Measurements from ENCODE around the gene METAP1. TPM values are rescaled to one million over a fixed set of nuclear protein-coding genes. Genes with fewer than 3 reads are reported as not detected.
"Not testable (repeated sequence)": the region's sequence is repeated elsewhere in the genome, so short reads cannot be mapped to it uniquely, and the experiment has no call there.

METAP1 gene
- total RNA-seq, 2 donors from 2014 or later, result 37.2 to 40.1 TPM

DNA sequence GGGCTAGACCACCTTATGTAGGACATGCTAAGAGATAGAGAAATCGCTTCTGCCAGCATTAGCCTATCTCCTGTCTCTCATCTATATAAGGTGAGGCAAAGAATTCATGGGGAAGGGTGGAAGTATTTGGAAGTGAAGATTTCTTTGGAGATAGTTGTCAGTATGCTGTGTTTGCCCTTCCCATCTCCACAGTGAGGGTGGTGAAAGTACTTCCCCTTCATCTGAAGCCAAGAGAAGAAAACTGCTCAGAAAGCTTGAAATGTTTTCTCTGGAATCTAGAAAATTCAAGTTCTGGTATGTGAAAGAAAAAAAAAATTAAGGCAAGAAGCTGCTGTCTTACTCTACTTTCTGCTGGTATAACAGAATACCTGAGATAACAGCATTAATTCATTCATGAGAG is 105.4 kb downstream of the METAP1 start:
- no peaks in the 10 kb centered on the region for H3K9me3 ChIP-seq (ENCODE audit: control insufficient read depth, low read length, poor library complexity, severe bottlenecking)
- no peak for ATAC-seq
- Mint-ChIP-seq H3K27me3 (no peaks in the 10 kb centered on the region), H3K4me1 (peaks cover 5% of the 10 kb centered on the region), H3K27ac (no peak overlapping the region), H3K36me3 (ENCODE audit: low read depth) (peaks cover 4% of the 10 kb centered on the region), H3K4me3 (no peak overlapping the region)
- no peak for DNase-seq

- Mint-ChIP-seq H3K27me3 (no peaks in the 10 kb centered on the region), H3K4me3 (no peak overlapping the region), H3K27ac (no peak overlapping the region), H3K36me3 (ENCODE audit: low read depth) (peaks cover 4% of the 10 kb centered on the region), H3K4me1 (peaks cover 5% of the 10 kb centered on the region)
- DNase-seq, result no peak
- no peak for ATAC-seq
- H3K9me3 ChIP-seq (ENCODE audit: control insufficient read depth, low read length, poor library complexity, severe bottlenecking), result no peaks in the 10 kb centered on the region
These were observed 107.1 kb downstream of the METAP1 start for GRCh38 chr4:99102634-99103033.

GRCh38 chr4:99103166-99103565 is 107.6 kb downstream of the METAP1 start:
- H3K9me3 ChIP-seq (ENCODE audit: control insufficient read depth, low read length, poor library complexity, severe bottlenecking), result no peaks in the 10 kb centered on the region
- no peak overlapping the region for H3K27ac Mint-ChIP-seq
- ATAC-seq (no peak), DNase-seq (no peak)
- H3K4me1 Mint-ChIP-seq, result peaks cover 5% of the 10 kb centered on the region
- H3K27me3 Mint-ChIP-seq, result no peaks in the 10 kb centered on the region
- peaks cover 4% of the 10 kb centered on the region for H3K36me3 Mint-ChIP-seq (ENCODE audit: low read depth)
- H3K4me3 Mint-ChIP-seq, result no peak overlapping the region

GRCh38 chr4:99104153-99104552 is 108.6 kb downstream of the METAP1 start:
- H3K27ac Mint-ChIP-seq, result no peak overlapping the region
- no peak for DNase-seq
- peaks cover 5% of the 10 kb centered on the region for H3K4me1 Mint-ChIP-seq

GRCh38 chr4:99109286-99109685 is 113.8 kb downstream of the METAP1 start:
- H3K4me3 Mint-ChIP-seq; H3K27me3 Mint-ChIP-seq; DNase-seq; H3K9me3 ChIP-seq (ENCODE audit: control insufficient read depth, low read length, poor library complexity, severe bottlenecking); H3K4me1 Mint-ChIP-seq; H3K36me3 Mint-ChIP-seq (ENCODE audit: low read depth); H3K27ac Mint-ChIP-seq; ATAC-seq: not testable (repeated sequence)

More at GRCh38 chr4:99104153-99104552, 108.6 kb downstream of the METAP1 start:
- H3K27me3 Mint-ChIP-seq, result no peaks in the 10 kb centered on the region
- peaks cover 4% of the 10 kb centered on the region for H3K36me3 Mint-ChIP-seq (ENCODE audit: low read depth)
- no peaks in the 10 kb centered on the region for H3K9me3 ChIP-seq (ENCODE audit: control insufficient read depth, low read length, poor library complexity, severe bottlenecking)
- ATAC-seq, result no peak
- no peak overlapping the region for H3K4me3 Mint-ChIP-seq

Other genes starting within 250 kb of the METAP1 start
- 10 to 100 TPM; 50.5 to 51.1 TPM for gene EIF4E, start 66.6 kb upstream of the METAP1 start, total RNA-seq
- gene ADH5, start 93.1 kb downstream of the METAP1 start, total RNA-seq, result 10 to 100 TPM; 39.5 to 45.9 TPM
- not detected for gene ADH4, start 148.6 kb downstream of the METAP1 start, total RNA-seq
- not detected for gene ADH6, start 223.5 kb downstream of the METAP1 start, total RNA-seq